Activated naive CD8-positive, alpha-beta T cell treated with anti-CD3 and anti-CD28 coated beads, Interleukin-2, amount 50 U/mL, for 24 hours (primary cell): ENCODE results near the gene ITIH5.
A peak's percentile ranks its signal among the peaks of the same experiment; 100 is the strongest.
"Not testable (repeated sequence)": the region's sequence is repeated elsewhere in the genome, so short reads cannot be mapped to it uniquely, and the experiment has no call there.

ENCODE experiments used
- ATAC-seq: fragments of 150-1000 bp; cut with Tn5 transposase; one replicate; pipeline ENCODE4 v1.10.0; 2021
- DNase-seq: peaks from one replicate; pipeline ENCODE4 v3.0.0; 2021
- H3K27ac Mint-ChIP-seq: one replicate; pipeline ENCODE4 v1.8.0; 2021; ENCODE audit warnings: mild to moderate bottlenecking, mixed read lengths
- H3K27me3 Mint-ChIP-seq: one replicate; pipeline ENCODE4 v1.8.0; 2021; ENCODE audit warnings: mixed read lengths
- H3K36me3 Mint-ChIP-seq: one replicate; pipeline ENCODE4 v1.8.0; 2021; ENCODE audit warnings: low read depth, mixed read lengths
- H3K4me1 Mint-ChIP-seq: one replicate; pipeline ENCODE4 v1.8.0; 2021; ENCODE audit warnings: mixed read lengths
- H3K4me3 Mint-ChIP-seq: one replicate; pipeline ENCODE4 v1.8.0; 2021; ENCODE audit warnings: mild to moderate bottlenecking, moderate library complexity, mixed read lengths
- H3K9me3 Mint-ChIP-seq: one replicate; pipeline ENCODE4 v1.8.0; 2021; ENCODE audit warnings: mixed read lengths

ITIH5 gene

DNA sequence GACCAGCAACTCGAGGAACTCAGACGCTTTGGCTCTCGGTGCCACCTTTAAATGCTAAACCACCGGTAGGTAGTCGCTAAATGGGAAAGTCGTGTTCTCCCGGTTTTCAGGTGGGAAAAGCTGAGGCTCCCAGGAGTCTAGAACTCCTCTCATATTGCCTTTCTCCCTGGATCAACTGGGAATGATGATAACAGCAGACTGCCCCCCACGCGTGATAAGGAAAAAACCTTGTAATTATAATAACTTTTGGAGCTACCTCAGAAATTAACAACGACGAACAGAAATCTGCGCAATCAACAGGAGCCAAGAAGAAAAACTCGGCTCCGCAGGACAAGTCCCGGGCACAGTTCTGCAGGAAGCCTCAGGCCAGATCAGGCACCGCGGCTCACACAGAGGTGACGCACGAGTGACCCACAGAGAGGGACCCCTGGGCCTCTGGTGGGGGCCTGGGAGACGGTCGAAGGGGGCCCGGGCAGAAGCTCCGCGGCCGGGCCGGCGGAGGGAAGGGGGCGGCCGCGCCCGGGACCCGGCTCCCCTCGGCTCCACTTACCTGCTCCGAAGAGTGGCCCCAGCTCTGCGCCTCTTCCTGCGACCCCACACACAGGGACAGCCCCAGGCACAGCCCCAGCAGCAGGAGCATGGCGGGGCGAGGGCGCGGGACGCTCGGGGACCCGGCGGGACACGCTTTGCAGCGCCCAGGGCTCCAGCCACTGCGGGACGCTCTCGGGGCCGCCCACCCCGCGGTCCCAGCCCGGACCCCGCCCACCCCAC, at the start of gene ITIH5:
Gene ITIH5, minus strand, starts transcription at position 714 of the 771 bp plus-strand sequence. Its CDS starts 74 bp downstream, at position 640.
- ATAC-seq (peak; percentile 36), DNase-seq (peak; percentile 8)
- Mint-ChIP-seq H3K9me3 (no peaks in the 10 kb centered on the region), H3K27me3 (peaks cover 57% of the 10 kb centered on the region), H3K36me3 (no peaks in the 10 kb centered on the region), H3K4me3 (peak within 1 kb of the TSS; percentile 63), H3K4me1 (peaks cover 12% of the 10 kb centered on the region), H3K27ac (no peak within 1 kb of the TSS)

DNA sequence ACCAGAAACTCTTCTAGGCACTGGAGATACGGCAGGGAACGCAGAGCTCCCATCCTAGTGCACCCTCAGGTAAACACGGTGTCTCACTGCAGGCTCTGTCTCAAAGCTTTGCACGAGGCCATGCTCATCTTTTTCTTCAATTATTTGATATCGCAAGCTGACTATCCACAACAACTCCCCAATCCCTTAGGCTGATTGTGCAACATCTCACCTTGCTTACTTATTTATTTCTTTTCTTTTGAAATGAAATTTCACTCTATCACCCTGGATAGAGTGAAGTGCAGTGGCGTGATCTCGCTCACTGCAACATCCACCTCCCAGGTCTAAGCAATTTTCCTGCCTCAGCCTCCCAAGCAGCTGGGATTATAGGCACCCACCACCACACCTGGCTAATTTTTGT, 48.7 kb upstream of the ITIH5 start:
- no peak overlapping the region for H3K27ac Mint-ChIP-seq
- ATAC-seq (no peak), DNase-seq (no peak)
- no peaks in the 10 kb centered on the region for H3K4me1 Mint-ChIP-seq
- H3K27me3 Mint-ChIP-seq: peaks cover 4% of the 10 kb centered on the region
- H3K9me3 Mint-ChIP-seq: no peaks in the 10 kb centered on the region
- no peaks in the 10 kb centered on the region for H3K36me3 Mint-ChIP-seq
- H3K4me3 Mint-ChIP-seq: no peak overlapping the region

DNA sequence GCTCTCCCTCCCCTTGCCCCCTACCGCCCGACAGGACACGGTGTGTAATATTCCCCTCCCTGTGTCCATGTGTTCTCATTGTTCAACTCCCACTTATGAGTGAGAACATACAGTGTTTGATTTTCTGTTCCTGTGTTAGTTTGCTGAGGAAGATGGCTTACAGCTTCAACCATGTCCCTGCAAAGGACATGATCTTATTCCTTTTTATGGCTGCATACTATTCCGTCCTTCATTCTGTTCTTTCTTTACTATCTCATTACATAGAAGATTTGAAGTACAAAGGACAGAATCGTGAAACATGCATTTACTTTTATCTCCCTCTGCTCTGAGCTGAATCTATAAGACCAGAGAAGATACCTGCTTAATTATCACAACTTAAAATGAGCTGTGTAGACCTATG, 44.3 kb upstream of the ITIH5 start:
- not testable (repeated sequence) for H3K27ac Mint-ChIP-seq, H3K9me3 Mint-ChIP-seq, H3K4me3 Mint-ChIP-seq, ATAC-seq, H3K36me3 Mint-ChIP-seq, DNase-seq, H3K4me1 Mint-ChIP-seq
- H3K27me3 Mint-ChIP-seq: peaks cover 15% of the 10 kb centered on the region

DNA sequence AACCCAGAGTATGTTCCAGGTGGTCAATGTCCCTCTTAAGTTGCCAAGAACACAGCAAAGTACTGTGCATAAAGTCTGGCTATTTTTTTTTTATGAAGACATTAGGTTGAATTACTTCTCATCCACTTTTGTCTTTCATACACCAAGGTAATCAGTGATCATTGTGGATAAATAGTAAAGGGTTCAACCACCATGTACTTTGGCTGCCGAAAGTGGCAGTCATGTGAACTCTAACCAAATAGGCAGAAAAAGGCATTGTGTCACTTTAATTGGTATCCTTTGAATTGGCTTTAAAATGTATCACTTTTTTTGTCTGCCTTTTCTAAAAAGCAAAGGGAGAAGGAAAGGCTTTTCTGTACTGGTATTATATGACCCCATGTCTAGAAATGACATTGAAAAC, 43.7 kb upstream of the ITIH5 start:
- Mint-ChIP-seq H3K4me1 (no peaks in the 10 kb centered on the region), H3K4me3 (no peak overlapping the region), H3K36me3 (no peaks in the 10 kb centered on the region), H3K27me3 (peaks cover 15% of the 10 kb centered on the region), H3K27ac (no peak overlapping the region), H3K9me3 (no peaks in the 10 kb centered on the region)
- no peak for DNase-seq
- no peak for ATAC-seq

DNA sequence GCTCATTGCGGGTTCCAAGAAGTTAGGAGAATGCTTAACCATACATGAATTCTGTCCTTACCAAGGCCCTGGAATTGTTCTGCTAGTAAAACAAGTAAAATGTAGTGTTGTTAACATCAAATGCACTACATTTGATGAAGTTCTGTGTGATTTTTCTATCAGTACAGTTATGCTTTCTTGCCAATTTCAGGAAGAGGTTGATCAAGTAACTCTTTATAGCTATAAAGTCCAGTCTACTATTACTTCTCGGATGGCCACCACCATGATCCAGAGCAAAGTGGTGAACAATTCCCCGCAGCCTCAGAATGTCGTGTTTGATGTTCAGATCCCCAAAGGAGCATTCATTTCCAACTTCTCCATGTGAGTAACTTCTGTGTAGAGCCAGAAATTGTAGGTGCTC, 42.1 kb upstream of the ITIH5 start:
- H3K4me1 Mint-ChIP-seq: no peaks in the 10 kb centered on the region
- H3K9me3 Mint-ChIP-seq: no peaks in the 10 kb centered on the region
- H3K27ac Mint-ChIP-seq: no peak overlapping the region
- no peak for DNase-seq
- no peak for ATAC-seq
- H3K27me3 Mint-ChIP-seq: peaks cover 20% of the 10 kb centered on the region
- no peaks in the 10 kb centered on the region for H3K36me3 Mint-ChIP-seq
- H3K4me3 Mint-ChIP-seq: no peak overlapping the region

DNA sequence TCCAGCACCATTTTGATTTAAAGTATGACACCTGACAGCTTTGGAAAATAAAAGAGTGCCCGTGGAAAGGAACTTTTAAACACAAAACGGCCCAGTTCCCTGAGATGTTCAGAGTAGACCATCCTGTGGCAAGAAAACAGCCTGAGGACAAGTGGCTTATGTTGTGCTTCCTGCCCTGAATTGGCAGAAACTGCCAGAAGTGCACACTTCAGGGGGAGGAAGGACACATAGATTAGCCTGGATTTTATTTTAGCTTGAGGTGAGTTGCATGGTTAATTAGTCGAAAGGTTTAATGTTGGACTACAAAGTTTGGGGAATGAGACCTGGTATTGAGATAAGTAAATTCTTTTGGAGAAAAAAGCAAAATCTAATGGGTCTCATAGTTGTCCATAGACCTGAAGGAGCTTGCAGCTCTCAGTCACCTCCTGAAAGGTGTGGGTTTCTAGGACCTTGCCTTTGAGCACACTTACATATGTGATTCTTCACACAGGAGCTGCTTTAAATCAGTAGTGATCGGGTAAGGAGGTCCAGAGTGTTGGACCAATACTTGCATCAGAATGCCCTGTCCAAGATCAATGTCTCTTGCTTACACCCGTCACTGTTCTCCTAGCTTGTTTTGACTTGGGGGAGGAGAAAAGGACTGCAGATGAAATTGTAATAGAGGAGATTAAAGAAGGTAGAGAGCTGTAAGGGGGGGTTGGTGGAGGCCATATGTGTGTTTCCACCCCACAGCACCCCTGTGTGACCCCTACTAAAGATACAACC, 41.3 kb upstream of the ITIH5 start:
- Mint-ChIP-seq H3K9me3 (no peaks in the 10 kb centered on the region), H3K27me3 (peaks cover 25% of the 10 kb centered on the region), H3K36me3 (no peaks in the 10 kb centered on the region), H3K4me1 (no peaks in the 10 kb centered on the region), H3K4me3 (no peak overlapping the region), H3K27ac (no peak overlapping the region)
- no peak for DNase-seq
- no peak for ATAC-seq

DNA sequence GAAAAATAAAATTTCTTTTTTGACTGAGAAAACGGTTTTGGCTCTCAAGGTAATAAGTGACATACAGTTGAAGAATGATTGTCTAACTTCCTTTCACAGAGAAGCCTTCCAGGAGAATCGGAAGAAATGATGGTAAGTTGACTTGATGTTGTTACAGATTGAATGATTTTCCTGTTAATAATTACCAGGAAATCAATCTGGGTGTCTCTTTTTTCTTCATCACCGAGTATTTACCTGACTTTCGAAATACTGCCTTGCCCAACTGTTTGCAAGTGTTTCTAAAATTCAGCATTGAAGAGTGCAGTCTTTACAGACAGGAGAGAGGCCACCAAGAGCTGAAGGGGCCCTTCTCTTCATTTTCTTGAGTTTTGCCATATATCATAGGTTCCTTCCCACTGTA, 40.3 kb upstream of the ITIH5 start:
- H3K9me3 Mint-ChIP-seq: no peaks in the 10 kb centered on the region
- DNase-seq: no peak
- H3K27ac Mint-ChIP-seq: no peak overlapping the region
- no peaks in the 10 kb centered on the region for H3K4me1 Mint-ChIP-seq
- no peak overlapping the region for H3K4me3 Mint-ChIP-seq
- ATAC-seq: no peak
- no peaks in the 10 kb centered on the region for H3K36me3 Mint-ChIP-seq
- H3K27me3 Mint-ChIP-seq: peaks cover 29% of the 10 kb centered on the region

DNA sequence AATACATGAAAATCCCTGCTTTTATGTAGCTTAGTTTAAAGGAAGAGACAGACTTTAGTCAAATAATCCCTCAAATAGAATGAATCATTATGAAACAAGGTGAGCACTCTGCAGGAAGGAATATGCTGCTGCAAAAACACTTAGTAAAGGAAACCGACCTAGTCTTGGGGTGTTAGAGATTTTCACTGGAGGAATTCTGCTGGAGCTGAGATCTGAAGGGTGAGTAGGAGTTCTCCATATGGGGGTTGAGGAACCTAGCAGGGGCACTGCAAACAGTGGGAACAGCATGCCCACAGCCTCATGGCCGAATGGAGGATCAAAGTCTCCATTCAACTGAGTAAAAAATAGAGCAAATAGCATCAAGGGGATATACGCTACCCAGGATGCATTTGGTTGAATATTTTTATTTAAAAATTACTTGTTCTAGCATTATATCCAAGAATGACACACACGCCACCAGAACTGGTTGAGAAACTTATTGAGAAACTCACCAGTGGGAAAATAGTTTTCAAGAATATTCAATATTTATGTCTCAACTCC, 39.8 kb upstream of the ITIH5 start:
- peaks cover 30% of the 10 kb centered on the region for H3K27me3 Mint-ChIP-seq
- DNase-seq (no peak), ATAC-seq (no peak)
- H3K27ac Mint-ChIP-seq: no peak overlapping the region
- H3K36me3 Mint-ChIP-seq: no peaks in the 10 kb centered on the region
- H3K4me1 Mint-ChIP-seq: no peaks in the 10 kb centered on the region
- H3K4me3 Mint-ChIP-seq: no peak overlapping the region
- H3K9me3 Mint-ChIP-seq: no peaks in the 10 kb centered on the region

DNA sequence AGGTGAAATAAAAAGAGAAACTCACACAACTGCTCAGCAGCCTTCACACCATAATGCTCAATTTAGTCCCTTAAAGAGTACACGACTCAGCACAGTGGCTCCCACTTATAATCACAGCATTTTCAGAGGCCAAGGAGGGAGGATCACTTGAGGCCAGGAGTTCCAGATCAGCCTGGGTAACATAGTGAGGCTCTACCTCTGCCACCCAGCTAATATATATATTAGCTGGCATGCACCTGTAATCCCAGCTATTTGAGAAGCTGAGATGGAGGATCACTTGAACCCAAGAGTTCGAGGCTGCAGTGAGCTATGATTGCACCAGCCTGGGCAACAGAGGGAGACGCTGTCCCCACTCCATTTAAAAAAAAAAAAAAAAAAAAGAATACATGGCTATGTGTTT, 38.6 kb upstream of the ITIH5 start:
- H3K36me3 Mint-ChIP-seq: no peaks in the 10 kb centered on the region
- no peaks in the 10 kb centered on the region for H3K4me1 Mint-ChIP-seq
- H3K27ac Mint-ChIP-seq: no peak overlapping the region
- no peaks in the 10 kb centered on the region for H3K9me3 Mint-ChIP-seq
- ATAC-seq (no peak), DNase-seq (no peak)
- H3K4me3 Mint-ChIP-seq: no peak overlapping the region
- peaks cover 37% of the 10 kb centered on the region for H3K27me3 Mint-ChIP-seq

DNA sequence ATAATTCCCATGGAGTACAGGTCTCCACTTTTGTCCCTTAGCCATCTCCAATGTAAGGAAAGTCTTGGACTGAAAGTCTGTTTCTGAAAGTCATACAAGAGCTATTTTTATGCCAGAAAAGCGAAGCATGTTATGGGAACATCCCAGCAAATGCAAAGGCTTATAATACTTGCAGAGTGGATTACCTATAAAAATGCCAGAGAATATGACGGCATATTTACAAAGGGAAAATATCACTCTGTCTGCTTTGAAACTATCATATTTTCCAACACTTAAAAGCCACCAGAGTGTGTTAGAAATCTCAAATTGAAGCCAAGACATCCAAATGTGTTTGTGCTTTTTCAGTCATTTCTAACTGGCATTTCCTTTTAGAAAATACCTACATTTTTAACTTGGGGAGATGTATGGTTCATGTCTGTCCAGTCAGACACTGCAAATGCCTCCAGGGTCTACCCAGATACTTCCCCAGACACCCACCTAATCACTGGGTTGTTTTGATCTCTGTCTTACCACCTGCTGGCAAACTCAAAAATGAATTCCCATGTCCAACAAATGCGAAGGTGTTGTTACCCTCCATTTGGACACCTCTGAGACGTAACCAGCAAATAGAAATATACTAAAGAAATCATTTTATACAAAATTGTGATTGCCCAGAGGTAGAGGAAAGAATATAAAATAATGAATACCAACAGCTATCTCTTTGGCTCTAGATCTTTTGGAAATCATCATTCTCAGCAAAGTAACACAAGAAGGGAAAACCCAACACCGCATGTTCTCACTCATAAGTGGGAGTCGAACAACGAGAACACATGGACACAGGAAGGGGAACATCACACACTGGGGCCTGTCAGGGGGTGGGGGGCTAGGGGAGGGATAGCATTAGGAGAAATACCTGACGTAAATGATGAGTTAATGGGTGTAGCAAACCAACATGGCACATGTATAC, 37.6 kb upstream of the ITIH5 start:
- ATAC-seq: no peak
- H3K4me3 Mint-ChIP-seq: no peak overlapping the region
- H3K27ac Mint-ChIP-seq: no peak overlapping the region
- H3K9me3 Mint-ChIP-seq: no peaks in the 10 kb centered on the region
- no peaks in the 10 kb centered on the region for H3K4me1 Mint-ChIP-seq
- no peak for DNase-seq
- H3K27me3 Mint-ChIP-seq: peaks cover 38% of the 10 kb centered on the region
- H3K36me3 Mint-ChIP-seq: no peaks in the 10 kb centered on the region

DNA sequence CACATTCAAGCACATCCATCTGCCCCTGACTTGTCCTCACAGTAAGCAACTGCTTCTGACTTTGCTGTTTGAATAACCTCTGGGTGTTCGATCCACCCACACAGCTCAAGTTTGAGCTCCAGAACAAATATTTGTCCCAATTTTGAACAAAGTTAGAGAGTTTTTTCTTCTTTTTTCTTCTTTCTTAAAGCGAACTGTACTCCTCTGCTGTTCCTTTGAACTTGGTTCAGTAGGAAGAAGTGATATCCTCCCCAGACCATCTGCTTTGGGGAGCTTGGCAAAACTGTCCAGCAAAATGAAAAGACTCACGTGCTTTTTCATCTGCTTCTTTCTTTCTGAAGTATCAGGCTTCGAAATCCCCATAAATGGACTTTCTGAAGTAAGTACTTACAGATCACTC, 36.4 kb upstream of the ITIH5 start, which contains the start of gene ITIH2:
Gene ITIH2, plus strand, starts transcription at position 177 of the 400 bp plus-strand sequence. Its CDS starts 119 bp downstream, at position 296.
- ATAC-seq (no peak), DNase-seq (no peak)
- Mint-ChIP-seq H3K27ac (no peak within 1 kb of the TSS), H3K9me3 (no peaks in the 10 kb centered on the region), H3K4me1 (no peaks in the 10 kb centered on the region), H3K36me3 (no peaks in the 10 kb centered on the region), H3K4me3 (no peak within 1 kb of the TSS), H3K27me3 (peaks cover 39% of the 10 kb centered on the region)

DNA sequence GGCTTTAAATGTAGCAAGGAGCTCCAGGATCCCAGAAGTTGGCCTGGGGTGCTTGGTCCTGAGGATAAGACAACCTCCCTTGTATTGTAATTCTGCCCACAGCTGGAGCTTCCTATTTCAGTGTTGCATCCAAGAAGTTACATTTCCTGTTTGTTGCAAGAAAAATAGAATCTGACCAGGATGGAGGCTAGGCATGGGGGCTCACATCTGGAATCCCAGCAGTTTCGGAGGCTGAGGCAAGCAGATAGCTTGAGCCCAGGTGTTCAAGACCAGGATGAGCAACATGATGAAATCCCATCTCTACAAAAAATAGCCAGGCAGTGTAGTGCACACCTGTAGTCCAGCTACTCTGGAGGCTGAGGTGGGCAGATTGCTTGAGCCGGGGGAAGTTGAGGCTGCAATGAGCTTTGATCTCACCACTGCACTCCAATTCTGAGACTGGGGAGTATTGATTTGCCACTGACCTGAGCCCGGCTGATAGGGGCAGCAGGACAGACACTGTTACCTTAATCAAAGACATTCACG, 35.6 kb upstream of the ITIH5 start:
- ATAC-seq: no peak
- H3K4me1 Mint-ChIP-seq: no peaks in the 10 kb centered on the region
- peaks cover 36% of the 10 kb centered on the region for H3K27me3 Mint-ChIP-seq
- DNase-seq: no peak
- H3K27ac Mint-ChIP-seq: no peak overlapping the region
- H3K36me3 Mint-ChIP-seq: no peaks in the 10 kb centered on the region
- no peak overlapping the region for H3K4me3 Mint-ChIP-seq
- H3K9me3 Mint-ChIP-seq: no peaks in the 10 kb centered on the region

DNA sequence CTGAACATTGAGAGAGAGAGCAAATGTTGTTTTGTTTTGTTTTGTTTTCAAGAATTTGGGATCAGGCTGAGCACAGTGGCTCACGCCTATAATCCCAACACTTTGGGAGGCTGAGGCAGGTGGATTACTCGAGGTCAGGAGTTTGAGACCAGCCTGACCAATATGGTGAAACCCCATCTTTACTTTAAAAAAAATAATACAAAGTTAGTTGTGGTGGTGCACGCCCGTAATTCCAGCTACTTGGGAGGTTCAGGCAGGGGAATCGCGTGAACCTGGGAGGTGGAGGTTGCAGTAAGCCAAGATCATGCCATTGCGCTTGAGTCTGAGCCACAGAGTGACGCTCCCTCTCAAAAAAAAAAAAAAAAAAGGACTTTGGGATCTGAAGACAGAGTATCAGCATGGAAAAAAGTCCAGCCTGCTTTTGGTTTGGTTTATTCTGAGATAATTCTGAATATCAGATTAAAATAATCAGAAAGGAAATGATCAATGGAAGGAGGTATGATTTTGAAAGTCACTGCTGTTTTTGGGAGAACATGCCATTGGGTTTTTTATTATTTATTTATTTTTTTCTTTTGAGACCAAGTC, 34.5 kb upstream of the ITIH5 start:
- H3K27me3 Mint-ChIP-seq: peaks cover 30% of the 10 kb centered on the region
- H3K4me3 Mint-ChIP-seq: no peak overlapping the region
- DNase-seq (no peak), ATAC-seq (no peak)
- no peaks in the 10 kb centered on the region for H3K4me1 Mint-ChIP-seq
- no peaks in the 10 kb centered on the region for H3K36me3 Mint-ChIP-seq
- H3K27ac Mint-ChIP-seq: no peak overlapping the region
- H3K9me3 Mint-ChIP-seq: no peaks in the 10 kb centered on the region
